NCI-H1930 (cell line): ENCODE measurements around the gene HAL.

Source experiments
- DNase-seq, 2 experiments: peaks; one replicate each; lab custom pipeline; 2025; lab: John Stamatoyannopoulos, UW

The HAL gene

GRCh38 chr12:95996034-95996658 is at the start of gene HAL:
HAL (minus strand) TSS chr12:95996344; CDS start chr12:95995910, 434 bp downstream.
- DNase-seq, result no peak

DNA sequence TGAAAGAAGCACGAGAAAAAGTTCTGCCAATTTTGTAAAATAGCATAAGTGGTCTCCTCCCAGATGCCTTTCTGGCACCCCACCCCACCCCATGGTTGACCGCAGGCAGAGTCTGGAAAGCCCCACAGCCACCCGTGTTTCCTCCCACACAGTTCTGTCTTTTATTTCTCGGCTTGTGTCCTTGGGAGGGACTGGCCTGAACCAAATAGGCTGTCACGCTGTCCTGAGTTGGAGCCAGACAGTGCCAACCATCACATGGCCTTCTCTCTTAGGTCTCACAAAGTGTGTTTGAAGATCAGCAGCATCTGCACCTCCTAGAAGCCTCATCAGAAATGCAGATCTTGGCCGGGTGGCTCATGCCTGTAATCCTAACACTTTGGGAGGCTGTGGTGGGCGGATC is 49.4 kb upstream of the HAL start:
- DNase-seq, result no peak

- DNase-seq, result no peak
Observed at GRCh38 chr12:96044943-96045290, 48.8 kb upstream of the HAL start.

DNA sequence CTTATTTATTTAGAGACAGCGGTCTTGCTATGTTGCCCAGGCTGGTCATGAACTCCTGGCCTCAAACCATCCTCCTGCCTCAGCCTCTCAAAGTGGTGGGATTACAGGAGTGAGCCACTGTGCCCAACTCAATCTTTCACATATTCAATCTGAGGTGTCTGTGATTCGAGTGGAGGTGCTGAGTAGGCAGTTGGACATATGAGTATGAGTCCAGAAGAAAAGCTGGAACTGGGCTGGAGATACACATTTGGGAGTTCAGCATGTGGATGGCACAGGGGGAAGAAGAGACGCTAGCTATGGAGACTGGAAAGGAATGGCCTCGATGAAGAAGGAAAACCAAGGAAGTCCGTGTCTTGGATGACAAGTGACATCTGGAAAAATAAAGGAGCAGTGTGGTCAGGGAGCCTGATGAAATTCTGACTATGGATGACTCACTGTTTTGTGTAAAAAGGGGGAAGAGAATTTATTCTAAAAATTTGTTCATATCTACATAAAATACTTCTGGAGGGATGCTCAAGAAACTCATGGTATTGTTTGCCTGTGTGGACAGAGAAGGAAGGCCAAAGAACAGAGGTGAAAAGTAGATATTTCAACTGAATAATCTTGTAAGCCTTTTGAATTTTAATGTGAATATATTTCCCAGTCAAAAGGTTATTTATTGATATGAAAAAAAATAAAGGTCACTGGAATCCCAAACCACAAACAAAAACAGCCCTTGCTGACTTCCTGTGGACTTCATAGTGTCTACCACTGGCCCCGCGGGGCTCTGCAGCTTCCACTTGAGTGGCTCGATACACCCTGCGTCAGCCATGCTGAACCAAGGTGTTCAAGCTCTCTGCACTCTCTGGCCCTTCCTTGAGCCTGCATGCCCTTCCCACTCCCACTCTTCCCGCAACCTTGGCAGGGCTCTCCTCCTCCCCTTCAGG is 48.1 kb upstream of the HAL start:
- DNase-seq, result no peak

- DNase-seq, result no peak
Observed at GRCh38 chr12:96041181-96041580, 45.0 kb upstream of the HAL start.

DNA sequence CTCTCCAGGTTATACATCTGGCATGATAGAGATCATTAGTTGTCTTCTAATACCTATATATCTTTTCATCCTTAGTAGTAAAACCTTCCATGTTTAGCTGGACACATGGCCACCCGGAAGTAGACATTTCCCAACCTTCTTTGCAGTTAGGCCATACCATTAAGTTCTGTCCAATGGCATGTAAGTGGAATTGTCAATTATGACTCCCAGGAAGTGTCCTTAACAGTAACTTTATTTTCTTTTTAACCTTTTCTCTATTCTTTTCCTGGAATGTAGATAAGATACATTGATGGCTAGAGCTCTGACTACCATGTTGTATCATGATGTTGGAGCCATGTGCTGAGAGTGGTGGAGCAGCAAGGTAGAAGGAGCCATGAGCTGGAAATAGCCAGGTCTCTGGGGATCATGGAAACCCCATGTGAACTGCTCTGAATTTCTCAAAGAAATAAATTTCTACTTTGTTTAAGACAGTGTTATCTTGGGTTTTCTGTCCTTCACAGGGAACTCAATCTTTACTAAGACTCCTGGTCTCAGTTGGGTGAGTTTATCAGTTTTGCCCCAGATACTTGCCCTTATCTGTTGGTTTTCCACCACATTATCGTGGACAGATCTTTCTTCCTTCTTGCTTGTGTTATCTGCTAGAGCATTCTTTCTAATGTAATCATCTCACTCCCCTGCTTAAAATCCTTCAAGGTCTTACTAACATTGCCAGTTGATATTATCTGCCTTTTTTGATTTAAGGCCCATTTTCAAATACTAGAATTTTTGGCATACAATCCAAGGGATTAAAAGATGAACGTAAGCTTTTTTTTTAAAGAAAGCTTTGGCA is 44.4 kb upstream of the HAL start:
- DNase-seq, result no peak

GRCh38 chr12:96039516-96039915 is 43.4 kb upstream of the HAL start:
- no peak for DNase-seq

GRCh38 chr12:96036765-96037455 is 40.8 kb upstream of the HAL start:
- no peak for DNase-seq

DNA sequence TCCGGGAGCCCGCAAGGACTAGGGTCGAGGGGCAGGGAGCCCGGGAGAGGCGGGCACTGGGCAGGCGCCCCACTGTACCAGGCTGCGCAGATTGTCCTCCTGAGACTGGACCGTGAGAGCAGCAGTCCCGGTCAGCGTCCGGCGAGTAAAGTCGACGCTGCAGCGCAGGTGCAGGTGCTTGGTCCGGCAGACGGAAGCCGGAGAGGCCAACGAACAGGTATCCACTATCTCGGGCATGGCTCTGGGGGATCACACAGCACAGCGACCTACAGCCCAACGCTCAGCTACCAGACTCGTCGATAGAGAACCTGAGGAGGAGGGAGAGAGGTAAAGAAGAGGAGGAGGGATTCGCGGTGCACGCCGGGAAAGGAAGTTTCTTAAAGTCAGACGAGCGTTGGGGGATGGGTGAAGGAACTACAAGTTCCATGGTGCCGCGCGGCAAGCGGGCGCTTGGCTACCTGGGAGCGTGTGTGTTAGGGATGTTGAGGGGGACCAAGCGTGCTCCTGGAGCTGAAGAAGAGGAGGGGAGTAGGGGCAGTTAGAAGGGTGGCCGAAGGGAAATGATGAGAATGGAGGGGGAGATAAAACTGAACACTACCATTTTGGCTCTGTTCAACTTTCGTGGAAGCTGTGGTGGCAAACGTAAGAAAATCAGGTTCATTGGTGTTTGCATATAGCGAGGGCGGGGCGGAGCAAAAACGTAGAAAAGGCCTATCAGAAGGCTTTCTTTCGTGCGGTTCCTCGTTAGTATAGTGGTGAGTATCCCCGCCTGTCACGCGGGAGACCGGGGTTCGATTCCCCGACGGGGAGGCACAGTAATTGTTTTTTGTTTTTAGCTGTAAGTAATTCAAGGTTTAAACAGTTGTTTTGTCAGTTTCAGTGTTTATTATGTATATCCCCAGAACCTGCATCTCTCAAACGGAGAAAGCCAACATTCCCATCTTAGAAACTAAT is 39.4 kb upstream of the HAL start, which contains the start of gene LTA4H:
TSS of gene LTA4H (minus strand) at position 305 of the 954 bp plus-strand sequence. CDS start at position 237, 68 bp downstream.
- peak; percentile 97 to 99 for DNase-seq

DNA sequence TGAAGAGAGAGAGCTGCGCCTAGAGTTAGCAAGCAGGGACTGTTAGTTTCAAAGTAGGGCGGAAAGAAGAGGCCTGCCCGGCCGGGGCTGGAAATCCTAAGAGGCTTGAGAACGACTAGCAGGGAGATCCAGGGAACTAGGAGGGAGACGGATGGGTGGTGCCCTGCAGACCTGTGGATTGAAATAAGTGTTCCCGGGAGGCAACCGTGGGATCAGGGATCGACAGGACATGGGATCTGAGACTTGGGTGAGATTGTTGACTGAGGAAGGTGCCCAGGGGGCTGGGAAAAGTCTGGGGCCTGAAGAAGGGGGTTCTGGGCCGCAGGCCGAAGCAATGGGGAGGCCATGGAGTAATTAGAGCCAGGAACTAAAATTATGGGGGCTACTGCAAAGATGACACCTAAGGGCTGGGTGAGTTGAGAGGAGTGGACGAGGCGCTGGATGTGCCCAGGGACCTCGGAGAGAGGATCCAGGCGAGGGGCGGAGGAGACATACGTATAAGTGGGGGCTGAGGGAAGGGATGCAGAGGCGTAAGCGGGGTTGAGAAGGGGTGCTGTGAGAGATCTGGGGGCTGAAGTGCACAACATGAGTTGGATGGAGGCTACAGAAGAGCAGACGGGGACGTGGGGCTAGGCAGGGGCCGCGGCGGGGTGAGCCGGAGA is 38.6 kb upstream of the HAL start:
- no peak for DNase-seq

DNA sequence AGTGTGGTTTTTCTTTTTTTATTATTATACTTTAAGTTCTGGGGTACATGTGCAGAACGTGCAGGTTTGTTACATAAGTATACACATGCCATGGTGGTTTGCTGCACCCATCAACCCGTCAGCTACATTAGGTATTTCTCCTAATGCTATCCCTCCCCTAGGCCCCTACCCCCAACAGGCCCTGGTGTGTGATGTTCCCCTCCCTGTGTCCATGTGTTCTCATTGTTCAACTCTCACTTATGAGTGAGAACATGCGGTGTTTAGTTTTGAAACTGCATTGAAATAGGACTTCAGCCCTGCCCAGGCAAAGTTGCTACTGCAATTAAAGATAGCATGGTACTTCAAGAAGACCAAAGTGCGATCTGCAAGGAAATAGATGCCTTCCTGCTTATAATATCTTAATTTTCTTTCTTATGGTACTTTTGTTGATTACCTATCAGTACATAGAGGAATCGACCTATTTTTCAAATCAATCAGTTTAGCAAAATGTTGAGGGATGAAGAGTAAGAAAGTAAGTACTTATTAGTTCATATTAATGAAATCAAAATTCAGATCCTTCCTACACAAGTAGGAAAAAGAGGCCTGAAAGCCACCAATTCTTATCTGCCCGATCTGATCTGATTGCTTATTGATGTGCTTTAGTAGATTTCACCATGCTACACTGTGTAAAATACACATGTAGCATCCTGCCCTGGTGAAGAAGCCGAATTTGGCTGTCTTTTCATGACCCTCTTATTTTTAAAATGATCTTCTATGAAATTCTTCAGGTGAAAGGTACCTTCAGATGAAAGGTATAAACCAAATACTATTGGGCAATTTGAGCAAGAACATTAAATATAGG is 37.6 kb upstream of the HAL start:
- no peak for DNase-seq

DNA sequence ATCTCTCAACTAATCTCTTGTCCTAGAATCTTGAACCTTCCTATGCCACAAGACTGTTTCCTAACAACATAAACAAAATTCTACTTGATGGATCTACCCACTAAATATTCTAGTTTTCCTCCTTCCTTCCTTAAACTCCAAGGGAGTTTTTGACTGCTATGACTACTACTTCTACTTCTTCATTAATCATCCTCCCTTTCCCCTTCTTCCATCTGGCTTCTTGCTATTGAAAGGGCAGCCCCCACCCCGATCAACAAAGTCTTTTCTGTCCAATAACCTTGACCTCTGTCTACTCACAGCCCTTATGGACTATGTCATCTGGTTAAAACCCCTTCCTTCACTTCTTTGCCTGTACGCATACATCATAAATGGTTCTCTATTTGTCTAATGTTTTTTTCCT is 33.7 kb upstream of the HAL start:
- DNase-seq, result no peak

DNA sequence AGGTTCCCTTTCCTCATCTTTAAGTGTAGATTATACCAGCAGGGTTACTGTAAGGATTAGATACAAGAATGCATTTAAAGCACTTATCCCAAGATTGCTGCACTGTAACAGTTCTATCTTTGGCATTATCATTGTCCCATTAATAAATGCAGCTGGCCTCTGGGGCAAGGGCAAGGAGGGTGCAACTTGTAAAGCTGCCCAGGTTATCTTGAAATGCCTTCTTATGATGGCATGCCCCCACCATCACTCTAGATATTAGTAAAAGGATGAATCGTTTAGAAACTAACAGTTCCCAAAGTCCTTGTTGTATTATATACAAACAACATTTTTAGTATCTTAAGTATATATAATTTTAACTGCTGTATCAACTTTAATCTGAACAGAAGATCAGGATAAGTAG is 32.4 kb upstream of the HAL start:
- no peak for DNase-seq

DNA sequence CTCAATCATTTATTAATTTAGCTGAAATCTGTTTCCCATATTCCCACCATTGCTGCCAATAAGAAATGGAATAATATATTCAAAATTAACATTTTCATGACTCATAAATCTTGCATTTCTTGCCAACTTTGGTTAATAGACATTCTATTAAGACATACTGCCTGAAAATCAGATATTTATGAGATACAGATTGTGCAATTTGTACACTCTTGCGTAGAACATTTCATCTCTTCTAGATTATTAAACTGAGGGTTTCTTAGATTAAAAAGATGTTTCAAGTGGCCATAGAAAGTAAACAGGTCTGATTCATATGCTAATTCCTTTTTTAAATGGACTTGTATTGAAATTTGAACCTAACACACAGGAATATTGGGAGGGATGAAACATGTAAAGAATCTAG is 30.2 kb upstream of the HAL start:
- DNase-seq, result no peak

GRCh38 chr12:96025518-96025917 is 29.4 kb upstream of the HAL start:
- no peak for DNase-seq

- DNase-seq, result no peak
Observed at GRCh38 chr12:96020314-96021003, 24.3 kb upstream of the HAL start.

GRCh38 chr12:96015672-96016071 is 19.5 kb upstream of the HAL start:
- no peak for DNase-seq

- no peak for DNase-seq
Observed at GRCh38 chr12:96014943-96015599, 18.9 kb upstream of the HAL start.
